Ishikawa (cell line): ENCODE measurements around the gene NTM.

Source experiments
- CEBPB ChIP-seq: IDR thresholded peaks from 2 replicates; pipeline ENCODE4 v1.6.1; 2012
- CREB1 ChIP-seq: IDR thresholded peaks from 2 replicates; pipeline ENCODE4 v1.6.1; 2012; ENCODE audit warnings: low read depth
- EGR1 ChIP-seq: IDR thresholded peaks from 2 replicates; pipeline ENCODE4 v1.6.1; 2012
- EP300 ChIP-seq: IDR thresholded peaks from 2 replicates; pipeline ENCODE4 v1.6.1; 2012; ENCODE audit warnings: borderline replicate concordance
- FOXM1 ChIP-seq: IDR thresholded peaks from 2 replicates; pipeline ENCODE4 v1.6.1; 2012; ENCODE audit warnings: low read depth, borderline replicate concordance
- NFIC ChIP-seq: IDR thresholded peaks from 2 replicates; pipeline ENCODE4 v1.6.1; 2012
- RAD21 ChIP-seq: IDR thresholded peaks from 2 replicates; pipeline ENCODE4 v1.6.1; 2012; ENCODE audit warnings: low read depth
- REST ChIP-seq: IDR thresholded peaks from 2 replicates; pipeline ENCODE4 v1.6.1; 2012; ENCODE audit warnings: low read depth, mild to moderate bottlenecking
- TAF1 ChIP-seq: IDR thresholded peaks from 2 replicates; pipeline ENCODE4 v1.6.1; 2012; ENCODE audit warnings: low read depth, mild to moderate bottlenecking
- TCF12 ChIP-seq: IDR thresholded peaks from 2 replicates; pipeline ENCODE4 v1.6.1; 2012; ENCODE audit warnings: low read depth
- TEAD4 ChIP-seq: IDR thresholded peaks from 2 replicates; pipeline ENCODE4 v1.6.1; 2012
- YY1 ChIP-seq: IDR thresholded peaks from 2 replicates; pipeline ENCODE4 v1.6.1; 2012; ENCODE audit warnings: low read depth
- ZBTB7A ChIP-seq: IDR thresholded peaks from 2 replicates; pipeline ENCODE4 v1.6.1; 2012; ENCODE audit warnings: low read depth
- TF ChIP-seq, protein P1 (sequence below): IDR thresholded peaks from 2 replicates; pipeline ENCODE4 v1.6.1; 2012
- TF ChIP-seq, protein P2 (sequence below): IDR thresholded peaks from 2 replicates; pipeline ENCODE4 v1.6.1; 2012

Gene NTM

GRCh38 chr11:131629925-131630540 lies 259.6 kb downstream of the NTM start:
- no peak for TF ChIP-seq NFIC
- no peak for TF ChIP-seq FOXM1
- TF ChIP-seq CEBPB, result no peak
- TF ChIP-seq ZBTB7A, result no peak
- TF ChIP-seq TAF1, result no peak
- TF ChIP-seq, protein P1, sequence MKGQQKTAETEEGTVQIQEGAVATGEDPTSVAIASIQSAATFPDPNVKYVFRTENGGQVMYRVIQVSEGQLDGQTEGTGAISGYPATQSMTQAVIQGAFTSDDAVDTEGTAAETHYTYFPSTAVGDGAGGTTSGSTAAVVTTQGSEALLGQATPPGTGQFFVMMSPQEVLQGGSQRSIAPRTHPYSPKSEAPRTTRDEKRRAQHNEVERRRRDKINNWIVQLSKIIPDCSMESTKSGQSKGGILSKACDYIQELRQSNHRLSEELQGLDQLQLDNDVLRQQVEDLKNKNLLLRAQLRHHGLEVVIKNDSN, result no peak
- TF ChIP-seq, protein P2, sequence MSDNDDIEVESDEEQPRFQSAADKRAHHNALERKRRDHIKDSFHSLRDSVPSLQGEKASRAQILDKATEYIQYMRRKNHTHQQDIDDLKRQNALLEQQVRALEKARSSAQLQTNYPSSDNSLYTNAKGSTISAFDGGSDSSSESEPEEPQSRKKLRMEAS, result no peak
- TF ChIP-seq YY1, result no peak
- no peak for TF ChIP-seq REST
- no peak for TF ChIP-seq RAD21
- TF ChIP-seq EP300, result no peak
- no peak for TF ChIP-seq CREB1
- no peak for TF ChIP-seq EGR1
- TF ChIP-seq TEAD4, result no peak
- TF ChIP-seq TCF12, result no peak

DNA sequence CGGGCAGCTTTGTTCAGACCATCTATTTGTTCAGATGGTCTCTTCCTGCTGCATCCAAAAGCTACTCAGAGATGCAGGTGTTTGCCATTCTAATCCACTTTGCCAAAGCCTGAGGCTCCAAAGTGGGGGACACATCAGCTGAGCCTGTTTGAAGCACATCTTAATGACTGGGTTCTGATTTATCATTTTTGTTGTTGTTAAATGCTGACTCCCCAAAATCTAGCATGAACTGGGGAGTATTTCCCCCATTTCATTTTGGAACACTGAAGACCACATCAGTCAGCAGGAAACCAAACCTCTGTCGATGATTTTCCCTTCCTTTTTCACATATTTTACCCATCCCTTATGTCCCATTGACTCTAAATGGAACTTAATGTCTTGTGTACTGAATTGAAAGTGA lies 262.6 kb downstream of the NTM start:
- TF ChIP-seq EGR1 (no peak), ZBTB7A (no peak), TCF12 (no peak), EP300 (no peak), CEBPB (no peak), NFIC (no peak), TEAD4 (no peak), RAD21 (no peak), YY1 (no peak), REST (no peak), FOXM1 (no peak), TAF1 (no peak), CREB1 (no peak)
- TF ChIP-seq, protein P2, result no peak
- TF ChIP-seq, protein P1, result no peak

- TF ChIP-seq REST, result no peak
- TF ChIP-seq EP300, result no peak
Observed at GRCh38 chr11:131633921-131634715, 263.7 kb downstream of the NTM start.

DNA sequence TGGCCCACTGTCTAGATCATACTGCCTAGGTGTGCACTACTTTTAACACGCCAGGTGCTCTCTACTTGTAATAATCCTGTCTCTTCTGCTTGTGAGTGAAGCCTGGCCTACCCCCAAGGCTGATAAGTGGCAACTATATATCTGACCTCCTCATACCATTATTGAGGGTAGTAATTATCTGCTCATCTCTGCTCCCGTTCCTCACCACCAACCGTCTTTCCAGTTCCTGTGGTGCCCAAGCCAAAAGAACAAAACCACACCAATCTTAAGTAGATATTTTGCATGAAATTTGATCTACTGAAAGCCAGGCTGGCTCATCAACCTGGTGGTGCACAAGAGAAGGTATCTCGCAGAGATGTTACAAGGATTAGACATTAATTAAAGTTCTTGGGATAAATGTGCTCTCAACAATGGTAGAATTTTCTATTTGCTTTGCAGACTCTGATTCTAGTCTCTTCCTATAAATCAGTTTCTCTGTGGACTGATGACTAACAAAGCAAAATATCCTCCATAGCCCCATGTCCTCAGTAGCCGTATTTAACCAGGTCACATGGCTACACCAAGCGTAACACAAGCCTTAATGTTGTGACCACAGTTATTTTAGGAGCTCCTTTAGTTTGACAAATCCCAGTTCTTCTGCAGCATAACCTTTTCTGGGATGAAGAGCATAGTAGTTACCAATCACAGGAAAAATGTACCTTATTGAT lies 267.2 kb downstream of the NTM start:
- no peak for TF ChIP-seq CREB1
- TF ChIP-seq RAD21, result no peak
- TF ChIP-seq TEAD4, result no peak
- no peak for TF ChIP-seq TAF1
- TF ChIP-seq YY1, result no peak
- TF ChIP-seq, protein P2, result no peak
- no peak for TF ChIP-seq CEBPB
- no peak for TF ChIP-seq EP300
- no peak for TF ChIP-seq ZBTB7A
- no peak for TF ChIP-seq EGR1
- TF ChIP-seq TCF12, result no peak
- TF ChIP-seq REST, result no peak
- TF ChIP-seq NFIC, result no peak
- TF ChIP-seq, protein P1, result no peak
- TF ChIP-seq FOXM1, result no peak
